Esophagus muscularis mucosa (tissue), 4 donors: ENCODE measurements around the gene KRT15.

ENCODE experiments used
- EP300 ChIP-seq: sonication (generic); formaldehyde crosslinking; IDR thresholded peaks from one replicate; pipeline ENCODE4 v1.6.1; 2017; ENCODE audit warnings: antibody characterized with exemption
- POLR2A ChIP-seq: fragments of 450-650 bp; IDR thresholded peaks from one replicate; pipeline ENCODE4 v1.6.1; 2017; ENCODE audit warnings: antibody characterized with exemption, moderate library complexity, mild to moderate bottlenecking, low read depth
- POLR2AphosphoS5 ChIP-seq, 2 donors: sonication (generic); formaldehyde crosslinking; IDR thresholded peaks; one replicate each; pipeline ENCODE4 v1.6.1; 2017; ENCODE audit warnings: antibody characterized with exemption in 2 of 2
- TF ChIP-seq, protein P1 (sequence below), 3 experiments: fragments of 200-600 bp in 2 of 3; fragments of 450-650 bp in 1 of 3; sonication (generic) in 2 of 3; IDR thresholded peaks; one replicate each; pipeline ENCODE4 v1.5.1; 2017 to 2019; ENCODE audit warnings: antibody characterized with exemption in 3 of 3, mild to moderate bottlenecking in 2 of 3, moderate library complexity in 1 of 3

- TF ChIP-seq, protein P1, sequence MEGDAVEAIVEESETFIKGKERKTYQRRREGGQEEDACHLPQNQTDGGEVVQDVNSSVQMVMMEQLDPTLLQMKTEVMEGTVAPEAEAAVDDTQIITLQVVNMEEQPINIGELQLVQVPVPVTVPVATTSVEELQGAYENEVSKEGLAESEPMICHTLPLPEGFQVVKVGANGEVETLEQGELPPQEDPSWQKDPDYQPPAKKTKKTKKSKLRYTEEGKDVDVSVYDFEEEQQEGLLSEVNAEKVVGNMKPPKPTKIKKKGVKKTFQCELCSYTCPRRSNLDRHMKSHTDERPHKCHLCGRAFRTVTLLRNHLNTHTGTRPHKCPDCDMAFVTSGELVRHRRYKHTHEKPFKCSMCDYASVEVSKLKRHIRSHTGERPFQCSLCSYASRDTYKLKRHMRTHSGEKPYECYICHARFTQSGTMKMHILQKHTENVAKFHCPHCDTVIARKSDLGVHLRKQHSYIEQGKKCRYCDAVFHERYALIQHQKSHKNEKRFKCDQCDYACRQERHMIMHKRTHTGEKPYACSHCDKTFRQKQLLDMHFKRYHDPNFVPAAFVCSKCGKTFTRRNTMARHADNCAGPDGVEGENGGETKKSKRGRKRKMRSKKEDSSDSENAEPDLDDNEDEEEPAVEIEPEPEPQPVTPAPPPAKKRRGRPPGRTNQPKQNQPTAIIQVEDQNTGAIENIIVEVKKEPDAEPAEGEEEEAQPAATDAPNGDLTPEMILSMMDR (IDR thresholded peaks at IDR 0.05): no peak
- TF ChIP-seq POLR2A (no peak), EP300 (no peak), POLR2AphosphoS5 (IDR thresholded peaks at IDR 0.05) (no peak)
Observed at GRCh38 chr17:41542357-41542756, 23.7 kb upstream of the KRT15 start.
